Skeletal muscle cell (primary cell): ENCODE measurements around the gene XIRP2.
"Not testable (repeated sequence)": the region's sequence is repeated elsewhere in the genome, so short reads cannot be mapped to it uniquely, and the experiment has no call there.

ENCODE experiments used
- DNase-seq: peaks from one replicate; pipeline ENCODE4 v3.0.0-alpha.2; 2010; ENCODE audit warnings: low read depth
- H3K4me3 ChIP-seq: 2 replicates; pipeline ENCODE4 v1.5.1; 2011; ENCODE audit warnings: low read depth, mild to moderate bottlenecking, control low read depth, low read length, moderate library complexity

XIRP2 gene

GRCh38 chr2:167013227-167013626 is 124.9 kb downstream of the XIRP2 start:
- no peak for DNase-seq

GRCh38 chr2:167015806-167016205 is 127.5 kb downstream of the XIRP2 start:
- H3K4me3 ChIP-seq: no peak overlapping the region
- no peak for DNase-seq

More at GRCh38 chr2:167013227-167013626, 124.9 kb downstream of the XIRP2 start:
- H3K4me3 ChIP-seq: no peak overlapping the region

- DNase-seq: no peak
Measured at GRCh38 chr2:167017021-167017420, 128.7 kb downstream of the XIRP2 start.

GRCh38 chr2:167018590-167018989 is 130.3 kb downstream of the XIRP2 start:
- H3K4me3 ChIP-seq: no peak overlapping the region
- no peak for DNase-seq

More at GRCh38 chr2:167017021-167017420, 128.7 kb downstream of the XIRP2 start:
- no peak overlapping the region for H3K4me3 ChIP-seq

GRCh38 chr2:167028503-167028902 is 140.2 kb downstream of the XIRP2 start:
- no peak overlapping the region for H3K4me3 ChIP-seq
- DNase-seq: no peak

GRCh38 chr2:167034976-167035375 is 146.7 kb downstream of the XIRP2 start:
- DNase-seq, H3K4me3 ChIP-seq: not testable (repeated sequence)

- H3K4me3 ChIP-seq: no peak overlapping the region
- DNase-seq: no peak
Measured at GRCh38 chr2:167048829-167049228, 160.5 kb downstream of the XIRP2 start.

GRCh38 chr2:167049659-167050058 is 161.4 kb downstream of the XIRP2 start:
- no peak for DNase-seq
- no peak overlapping the region for H3K4me3 ChIP-seq

GRCh38 chr2:167052825-167053224 is 164.5 kb downstream of the XIRP2 start:
- H3K4me3 ChIP-seq: no peak overlapping the region
- DNase-seq: peak; percentile 30

- no peak overlapping the region for H3K4me3 ChIP-seq
- no peak for DNase-seq
Measured at GRCh38 chr2:167054881-167055280, 166.6 kb downstream of the XIRP2 start.

GRCh38 chr2:167057446-167057845 is 169.2 kb downstream of the XIRP2 start:
- H3K4me3 ChIP-seq: no peak overlapping the region
- no peak for DNase-seq

- no peak overlapping the region for H3K4me3 ChIP-seq
Measured at GRCh38 chr2:167059173-167059572, 170.9 kb downstream of the XIRP2 start.

GRCh38 chr2:167069855-167070254 is 181.6 kb downstream of the XIRP2 start:
- no peak for DNase-seq
- H3K4me3 ChIP-seq: no peak overlapping the region

More at GRCh38 chr2:167059173-167059572, 170.9 kb downstream of the XIRP2 start:
- no peak for DNase-seq

- DNase-seq, H3K4me3 ChIP-seq: not testable (repeated sequence)
Measured at GRCh38 chr2:167075708-167076107, 187.4 kb downstream of the XIRP2 start.

GRCh38 chr2:167098931-167099330 is 210.7 kb downstream of the XIRP2 start:
- DNase-seq, H3K4me3 ChIP-seq: not testable (repeated sequence)

- no peak for DNase-seq
- H3K4me3 ChIP-seq: no peak overlapping the region
Measured at GRCh38 chr2:167100506-167100905, 212.2 kb downstream of the XIRP2 start.

- no peak overlapping the region for H3K4me3 ChIP-seq
- no peak for DNase-seq
Measured at GRCh38 chr2:167103028-167103756, 214.9 kb downstream of the XIRP2 start.

GRCh38 chr2:167103757-167104133 is 215.5 kb downstream of the XIRP2 start:
- no peak for DNase-seq
- H3K4me3 ChIP-seq: no peak overlapping the region

GRCh38 chr2:167104691-167105090 is 216.4 kb downstream of the XIRP2 start:
- no peak overlapping the region for H3K4me3 ChIP-seq
- no peak for DNase-seq

GRCh38 chr2:167109682-167110081 is 221.4 kb downstream of the XIRP2 start:
- H3K4me3 ChIP-seq, DNase-seq: not testable (repeated sequence)

GRCh38 chr2:167110345-167110744 is 222.1 kb downstream of the XIRP2 start:
- DNase-seq: no peak
- H3K4me3 ChIP-seq: no peak overlapping the region
